Endothelial cell of umbilical vein (primary cell): ENCODE results near the gene BDH1. TPM values are rescaled to one million over a fixed set of nuclear protein-coding genes. Genes with fewer than 3 reads are reported as not detected.
"Not testable (repeated sequence)": the region's sequence is repeated elsewhere in the genome, so short reads cannot be mapped to it uniquely, and the experiment has no call there.

Experiments
- BruUV-seq: library from RNA; stranded (reverse); fragments of 400-500 nt; replicated peaks from 2 replicates; lab custom pipeline; 2021; lab: Mats Ljungman, UMichigan
- CTCF ChIA-PET: fragments of 300-600, 350-600 bp; sonication (Branson Sonifier 250); formaldehyde crosslinking; loops from one replicate; lab custom pipeline; 2021; ENCODE audit warnings: antibody characterized with exemption, inconsistent platforms; lab: Charles Lee
- POLR2A ChIA-PET: fragments of 300-600, 350-600 bp; sonication (Branson Sonifier 250); formaldehyde crosslinking; loops from one replicate; lab custom pipeline; 2021; ENCODE audit warnings: antibody characterized with exemption, inconsistent platforms; lab: Charles Lee
- DNase-seq: peaks from one replicate; pipeline ENCODE4 v3.0.0-alpha.2; 2011; ENCODE audit warnings: low read depth, low spot score
- FAIRE-seq: peaks from 2 replicates; lab custom pipeline; 2011; peaks lifted over from hg19 to GRCh38; lab: Jason Lieb, UNC
- H2AFZ ChIP-seq: 2 replicates; pipeline ENCODE4 v1.6.0; 2012; ENCODE audit warnings: low read depth, low read length, control low read depth, inconsistent platforms
- H3K27ac ChIP-seq: 2 replicates; pipeline ENCODE4 v1.5.1; 2011; ENCODE audit warnings: low read depth, mild to moderate bottlenecking, control low read depth, low read length, moderate library complexity; ENCODE audit not compliant: insufficient read depth
- H3K27me3 ChIP-seq, 2 experiments: 2 replicates each; pipeline versions ENCODE4 v1.6.0 to v1.6.1; 2011; ENCODE audit warnings: low read length in 2 of 2, mixed read lengths in 1 of 2; ENCODE audit not compliant: control insufficient read depth in 2 of 2, insufficient read depth in 2 of 2
- H3K36me3 ChIP-seq, 2 experiments: 2 replicates in 1 of 2; 3 replicates in 1 of 2; pipeline ENCODE4 v1.5.1; 2011; ENCODE audit warnings: low read length in 2 of 2, mild to moderate bottlenecking in 1 of 2, moderate library complexity in 1 of 2; ENCODE audit not compliant: control insufficient read depth in 2 of 2, insufficient read depth in 2 of 2; ENCODE audit errors: extremely low read depth in 1 of 2
- H3K4me1 ChIP-seq: 3 replicates; pipeline ENCODE4 v1.5.1; 2011; ENCODE audit warnings: mild to moderate bottlenecking, low read length; ENCODE audit not compliant: control insufficient read depth, insufficient read depth; ENCODE audit errors: extremely low read depth
- H3K4me2 ChIP-seq: 2 replicates; pipeline ENCODE4 v1.6.1; 2011; ENCODE audit warnings: low read length, control low read depth, mixed read lengths; ENCODE audit not compliant: insufficient read depth
- H3K4me3 ChIP-seq, 3 experiments: fragments of 200-600 bp in 1 of 3; sonication (generic), shearing (Covaris generic) in 1 of 3; replicated peaks in 1 of 3; 2 replicates each; pipeline ENCODE4 v1.5.1; 2011 to 2016; ENCODE audit warnings: control low read depth in 3 of 3, low read length in 3 of 3, mild to moderate bottlenecking in 2 of 3, inconsistent platforms in 1 of 3, low read depth in 1 of 3, moderate library complexity in 1 of 3; ENCODE audit not compliant: insufficient read depth in 1 of 3
- H3K79me2 ChIP-seq: 2 replicates; pipeline ENCODE4 v1.6.0; 2012; ENCODE audit warnings: low read length, inconsistent platforms; ENCODE audit not compliant: control insufficient read depth, insufficient read depth
- H3K9ac ChIP-seq: replicated peaks from 2 replicates; pipeline ENCODE3; 2011; ENCODE audit warnings: low read length, control low read depth; ENCODE audit not compliant: insufficient read depth; ENCODE audit errors: extremely low read depth
- H3K9me1 ChIP-seq: replicated peaks from 3 replicates; pipeline ENCODE4 v1.6.0; 2011; ENCODE audit warnings: mild to moderate bottlenecking, low read length; ENCODE audit not compliant: control insufficient read depth, insufficient read depth; ENCODE audit errors: extremely low read depth
- H3K9me3 ChIP-seq: replicated peaks from 2 replicates; pipeline ENCODE4 v1.5.1; 2012; ENCODE audit warnings: low read length, inconsistent platforms; ENCODE audit not compliant: control insufficient read depth, insufficient read depth
- H4K20me1 ChIP-seq: replicated peaks from 2 replicates; pipeline ENCODE3; 2011; ENCODE audit warnings: mild to moderate bottlenecking, low read length; ENCODE audit not compliant: control insufficient read depth, insufficient read depth; ENCODE audit errors: extremely low read depth
- CTCF ChIP-seq, 2 donors: IDR thresholded peaks; 1 replicate in 1 of 2; 2 replicates in 1 of 2; pipeline ENCODE4 v1.5.1; 2011; ENCODE audit warnings: low read length in 2 of 2, mild to moderate bottlenecking in 2 of 2, moderate library complexity in 2 of 2, control low read depth in 1 of 2, inconsistent platforms in 1 of 2, low read depth in 1 of 2; ENCODE audit not compliant: insufficient read depth in 1 of 2; ENCODE audit errors: extremely low read depth in 1 of 2
- dilution Hi-C: fragments of 300-500 bp; cut with MboI; formaldehyde crosslinking; loops from one replicate; pipeline ENCODE4 v1.15.0; 2019; ENCODE audit warnings: low sequenced_read_pairs; ENCODE audit not compliant: extremely low pct_ligation_motif_present
- intact Hi-C: fragments of 100-400 bp; cut with micrococcal nuclease; formaldehyde crosslinking; loops from one replicate; pipeline ENCODE4 v1.10.0; 2022
- polyA plus RNA-seq, 4 experiments: library from polyadenylated mRNA; depleted of rRNA in 3 of 4; stranded (reverse) in 3 of 4; unstranded in 1 of 4; fragments of >200 nt; gene quantifications; 2 replicates each; pipeline versions ENCODE4 v1.2.1 to v1.2.3, GENCODE V29; 2011 to 2012; ENCODE audit warnings: missing spikeins in 1 of 4
- total RNA-seq: library from RNA; stranded (reverse); gene quantifications from 2 replicates; pipeline ENCODE4 v1.2.3, GENCODE V29; 2021

The BDH1 gene
- total and polyA plus RNA-seq, 2 donors (not counting 3 experiments of a cell fraction or from before 2014, with no cell fraction given), result 6.9 to 12.2 TPM

GRCh38 chr3:197603317-197603933, 47.7 kb upstream of the BDH1 start:
- no peaks in the 10 kb centered on the region for H3K9me3 ChIP-seq
- no peaks in the 10 kb centered on the region for H3K4me1 ChIP-seq
- no peak overlapping the region for H3K4me2 ChIP-seq
- peaks cover 0 to 17% of the 10 kb centered on the region in 2 experiments for H3K36me3 ChIP-seq
- no peaks in the 10 kb centered on the region for H3K79me2 ChIP-seq
- intact Hi-C loops (no loop called here), dilution Hi-C loops (no loop called here)
- no peak overlapping the region for H3K4me3 ChIP-seq
- no peaks in the 10 kb centered on the region for H3K27me3 ChIP-seq
- H3K9ac ChIP-seq, result no peak overlapping the region
- DNase-seq (no peak), FAIRE-seq (no peak)
- no peak overlapping the region for H2AFZ ChIP-seq
- H3K9me1 ChIP-seq, result no peaks in the 10 kb centered on the region
- no peak overlapping the region for H3K27ac ChIP-seq
- ChIA-PET CTCF (no interaction called here), POLR2A (interaction anchor here (0.6 kb wide), 1 partner anchor 1742 kb away, joined by 7 read pairs; no protein-coding TSS in a partner anchor)
- BruUV-seq, result no TSS peak
- no peak for TF ChIP-seq CTCF (IDR thresholded peaks at IDR 0.05; ENCODE audit: extremely low read depth in 1 of 2, insufficient read depth in 1 of 2, low read depth in 1 of 2, low read length in 2 of 2)
- H4K20me1 ChIP-seq, result no peaks in the 10 kb centered on the region

GRCh38 chr3:197602351-197602750, 46.6 kb upstream of the BDH1 start:
- H3K79me2 ChIP-seq, H2AFZ ChIP-seq, H3K4me2 ChIP-seq, H4K20me1 ChIP-seq, H3K9me1 ChIP-seq, H3K27me3 ChIP-seq, FAIRE-seq, H3K4me1 ChIP-seq, H3K27ac ChIP-seq, POLR2A ChIA-PET, H3K36me3 ChIP-seq, H3K9me3 ChIP-seq, dilution Hi-C loops, intact Hi-C loops, CTCF ChIA-PET, DNase-seq, BruUV-seq, H3K4me3 ChIP-seq, H3K9ac ChIP-seq: not testable (repeated sequence)

- DNase-seq, H3K79me2 ChIP-seq, POLR2A ChIA-PET, H3K27ac ChIP-seq, H4K20me1 ChIP-seq, H3K4me2 ChIP-seq, BruUV-seq, H2AFZ ChIP-seq, H3K9me3 ChIP-seq, H3K9me1 ChIP-seq, H3K9ac ChIP-seq, H3K27me3 ChIP-seq, dilution Hi-C loops, H3K36me3 ChIP-seq, H3K4me1 ChIP-seq, H3K4me3 ChIP-seq, FAIRE-seq, intact Hi-C loops: not testable (repeated sequence)
- CTCF ChIA-PET, result interaction anchor here (3.8 to 5.0 kb wide), 2 partner anchors 9 to 13 kb away, joined by 41 to 70 read pairs; no protein-coding TSS in a partner anchor
Observed at GRCh38 chr3:197601566-197601840, 45.7 kb upstream of the BDH1 start.
